HEK293 (cell line): ENCODE measurements around the gene MARF1.
A peak's percentile ranks its signal among the peaks of the same experiment; 100 is the strongest.
"Not testable (repeated sequence)": the region's sequence is repeated elsewhere in the genome, so short reads cannot be mapped to it uniquely, and the experiment has no call there.

Source experiments
- CTCF ChIA-PET: fragments of 350-600 bp; formaldehyde crosslinking; extraction: SDS; loops from one replicate; lab custom pipeline; 2021; ENCODE audit warnings: antibody characterized with exemption; lab: Yijun Ruan, JAX
- POLR2A ChIA-PET: fragments of 300-600 bp; formaldehyde crosslinking; extraction: SDS; loops from one replicate; lab custom pipeline; 2020; ENCODE audit warnings: antibody characterized with exemption, inconsistent platforms; lab: Yijun Ruan, JAX
- H3K27ac ChIP-seq: fragments of 200-500 bp; sonication (Bioruptor generic); 2 replicates; pipeline ENCODE4 v1.5.1; 2014; ENCODE audit warnings: low read depth, low read length, control low read depth, inconsistent platforms; ENCODE audit errors: extremely low read depth
- H3K36me3 ChIP-seq, 2 experiments: fragments of 200-500 bp in 1 of 2; sonication (Bioruptor generic) in 1 of 2; 1 replicate in 1 of 2; 2 replicates in 1 of 2; pipeline ENCODE4 v1.5.1; 2014 to 2017; ENCODE audit warnings: inconsistent platforms in 2 of 2, low read length in 2 of 2; ENCODE audit not compliant: control insufficient read depth in 2 of 2, insufficient read depth in 1 of 2
- H3K4me1 ChIP-seq: fragments of 200-500 bp; sonication (Bioruptor generic); 2 replicates; pipeline ENCODE4 v1.5.1; 2014; ENCODE audit warnings: mild to moderate bottlenecking, low read length, inconsistent platforms; ENCODE audit not compliant: control insufficient read depth, insufficient read depth
- H3K4me3 ChIP-seq: 2 replicates; pipeline ENCODE4 v1.5.1; 2011; ENCODE audit warnings: low read depth, mild to moderate bottlenecking, control low read depth, low read length, moderate library complexity
- H3K9me3 ChIP-seq: fragments of 200-500 bp; sonication (Bioruptor generic); 2 replicates; pipeline ENCODE4 v1.5.1; 2014; ENCODE audit warnings: low read depth, low read length, inconsistent platforms; ENCODE audit not compliant: control insufficient read depth, insufficient read depth
- ATF2 ChIP-seq: fragments of 450-650 bp; formaldehyde crosslinking; IDR thresholded peaks from 2 replicates; pipeline ENCODE4 v1.5.1; 2016; ENCODE audit warnings: missing biosample characterization, missing genetic modification characterization, low read depth
- OSR2 ChIP-seq: fragments of 450-650 bp; formaldehyde crosslinking; IDR thresholded peaks from 2 replicates; pipeline ENCODE4 v1.5.1; 2016; ENCODE audit warnings: missing biosample characterization, missing genetic modification characterization
- SP3 ChIP-seq: fragments of 450-650 bp; formaldehyde crosslinking; IDR thresholded peaks from 2 replicates; pipeline ENCODE4 v1.5.1; 2016; ENCODE audit warnings: missing biosample characterization, missing genetic modification characterization
- ZBTB21 ChIP-seq: fragments of 450-650 bp; formaldehyde crosslinking; IDR thresholded peaks from 2 replicates; pipeline ENCODE4 v1.5.1; 2017; ENCODE audit warnings: missing biosample characterization, missing genetic modification characterization
- ZBTB49 ChIP-seq: fragments of 450-650 bp; formaldehyde crosslinking; IDR thresholded peaks from 2 replicates; pipeline ENCODE4 v1.5.1; 2016; ENCODE audit warnings: missing biosample characterization, missing genetic modification characterization, low read depth
- ZEB2 ChIP-seq: fragments of 450-650 bp; formaldehyde crosslinking; IDR thresholded peaks from 2 replicates; pipeline ENCODE4 v1.5.1; 2016; ENCODE audit warnings: missing biosample characterization, missing genetic modification characterization
- ZNF184 ChIP-seq: fragments of 450-650 bp; IDR thresholded peaks from 2 replicates; pipeline ENCODE4 v1.5.1; 2018; ENCODE audit warnings: missing biosample characterization, mild to moderate bottlenecking, missing genetic modification characterization
- ZNF24 ChIP-seq: fragments of 450-650 bp; formaldehyde crosslinking; IDR thresholded peaks from 2 replicates; pipeline ENCODE4 v1.5.1; 2016; ENCODE audit warnings: missing biosample characterization, missing genetic modification characterization
- ZNF324 ChIP-seq: fragments of 450-650 bp; formaldehyde crosslinking; IDR thresholded peaks from 2 replicates; pipeline ENCODE4 v1.5.1; 2016; ENCODE audit warnings: missing biosample characterization, missing genetic modification characterization
- ZNF585B ChIP-seq: fragments of 450-650 bp; formaldehyde crosslinking; IDR thresholded peaks from 2 replicates; pipeline ENCODE4 v1.5.1; 2016; ENCODE audit warnings: missing biosample characterization, missing genetic modification characterization
- ZNF639 ChIP-seq: fragments of 450-650 bp; formaldehyde crosslinking; IDR thresholded peaks from 2 replicates; pipeline ENCODE4 v1.5.1; 2016; ENCODE audit warnings: missing biosample characterization, missing genetic modification characterization
- ZNF670 ChIP-seq: fragments of 450-650 bp; formaldehyde crosslinking; IDR thresholded peaks from 2 replicates; pipeline ENCODE4 v1.5.1; 2016; ENCODE audit warnings: missing biosample characterization, missing genetic modification characterization, low read depth
- ZNF707 ChIP-seq: fragments of 450-650 bp; formaldehyde crosslinking; IDR thresholded peaks from 2 replicates; pipeline ENCODE4 v1.5.1; 2016; ENCODE audit warnings: missing biosample characterization, missing genetic modification characterization
- ZNF76 ChIP-seq: fragments of 450-650 bp; formaldehyde crosslinking; IDR thresholded peaks from 2 replicates; pipeline ENCODE4; 2016; ENCODE audit warnings: low read depth, missing biosample characterization, missing genetic modification characterization, borderline replicate concordance
- ZSCAN23 ChIP-seq: fragments of 450-650 bp; formaldehyde crosslinking; IDR thresholded peaks from 2 replicates; pipeline ENCODE4 v1.5.1; 2016; ENCODE audit warnings: missing biosample characterization, missing genetic modification characterization
- TF ChIP-seq, protein P1 (sequence below): fragments of 450-650 bp; formaldehyde crosslinking; IDR thresholded peaks from 2 replicates; pipeline ENCODE4 v1.5.1; 2017; ENCODE audit warnings: missing biosample characterization, missing genetic modification characterization

Gene MARF1

DNA sequence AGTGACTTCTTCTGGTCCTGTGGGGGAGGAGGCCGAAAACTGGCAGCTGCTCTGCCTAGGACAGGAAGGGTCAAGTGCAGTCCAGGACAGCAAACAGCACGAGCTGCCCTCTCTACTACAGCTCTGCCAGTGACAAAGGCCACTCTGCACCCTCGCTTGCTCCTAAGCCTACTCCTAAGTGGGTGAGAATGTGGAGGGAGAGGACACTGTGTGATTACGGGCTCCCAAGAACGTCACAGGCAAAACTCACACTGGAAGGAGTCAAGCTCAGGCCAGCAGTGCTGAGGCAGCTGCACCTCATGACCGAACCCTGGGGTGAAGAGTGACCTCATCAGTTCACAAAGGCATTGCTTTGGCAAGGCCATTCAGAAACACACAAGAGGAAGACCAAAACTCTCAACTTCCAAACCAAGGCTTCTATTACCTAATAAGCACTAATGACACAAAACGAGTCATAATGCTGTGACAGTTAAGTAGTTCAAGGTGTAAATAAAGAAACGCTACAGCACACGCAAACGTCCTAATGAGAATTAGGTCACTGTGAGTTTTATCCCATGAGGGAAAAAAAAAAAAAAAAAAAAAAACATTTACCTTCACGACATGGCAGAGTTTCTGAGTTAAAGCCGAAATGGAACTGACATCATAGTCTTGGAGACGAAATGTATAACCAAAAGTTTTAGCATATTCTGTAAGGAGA, 35.1 kb downstream of the MARF1 start (continued):
- TF ChIP-seq ZNF76 (tag by site-specific recombination): no peak
- TF ChIP-seq ZNF184: 0 out of 2 replicates have a peak, but pooled peaks have one; percentile 70
- TF ChIP-seq ZEB2 (tag by site-specific recombination): peak; percentile 65
- TF ChIP-seq ZBTB49 (tag by site-specific recombination): no peak
- peak; percentile 88 for TF ChIP-seq ZNF639 (tag by site-specific recombination)
- no peak for TF ChIP-seq ZNF707 (tag by site-specific recombination)
- TF ChIP-seq ATF2 (tag by site-specific recombination): peak; percentile 54
- 0 out of 2 replicates have a peak, but pooled peaks have one; percentile 16 for TF ChIP-seq OSR2 (tag by site-specific recombination)
- TF ChIP-seq ZNF324: 0 out of 2 replicates have a peak, but pooled peaks have one; percentile 35
- TF ChIP-seq SP3: peak; percentile 32; the same call in 1 of the 2 replicates
- TF ChIP-seq, protein P1, sequence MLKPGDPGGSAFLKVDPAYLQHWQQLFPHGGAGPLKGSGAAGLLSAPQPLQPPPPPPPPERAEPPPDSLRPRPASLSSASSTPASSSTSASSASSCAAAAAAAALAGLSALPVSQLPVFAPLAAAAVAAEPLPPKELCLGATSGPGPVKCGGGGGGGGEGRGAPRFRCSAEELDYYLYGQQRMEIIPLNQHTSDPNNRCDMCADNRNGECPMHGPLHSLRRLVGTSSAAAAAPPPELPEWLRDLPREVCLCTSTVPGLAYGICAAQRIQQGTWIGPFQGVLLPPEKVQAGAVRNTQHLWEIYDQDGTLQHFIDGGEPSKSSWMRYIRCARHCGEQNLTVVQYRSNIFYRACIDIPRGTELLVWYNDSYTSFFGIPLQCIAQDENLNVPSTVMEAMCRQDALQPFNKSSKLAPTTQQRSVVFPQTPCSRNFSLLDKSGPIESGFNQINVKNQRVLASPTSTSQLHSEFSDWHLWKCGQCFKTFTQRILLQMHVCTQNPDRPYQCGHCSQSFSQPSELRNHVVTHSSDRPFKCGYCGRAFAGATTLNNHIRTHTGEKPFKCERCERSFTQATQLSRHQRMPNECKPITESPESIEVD (tag by site-specific recombination): peak; percentile 59; the same call in 1 of the 2 replicates
- TF ChIP-seq ZSCAN23 (tag by site-specific recombination): peak; percentile 23; the same call in 1 of the 2 replicates
- no peak for TF ChIP-seq ZNF670 (tag by site-specific recombination)
- TF ChIP-seq ZNF585B (tag by site-specific recombination): no peak
- peak; percentile 91 for TF ChIP-seq ZBTB21
- peak; percentile 79; the same call in 1 of the 2 replicates for TF ChIP-seq ZNF24 (tag by site-specific recombination)

DNA sequence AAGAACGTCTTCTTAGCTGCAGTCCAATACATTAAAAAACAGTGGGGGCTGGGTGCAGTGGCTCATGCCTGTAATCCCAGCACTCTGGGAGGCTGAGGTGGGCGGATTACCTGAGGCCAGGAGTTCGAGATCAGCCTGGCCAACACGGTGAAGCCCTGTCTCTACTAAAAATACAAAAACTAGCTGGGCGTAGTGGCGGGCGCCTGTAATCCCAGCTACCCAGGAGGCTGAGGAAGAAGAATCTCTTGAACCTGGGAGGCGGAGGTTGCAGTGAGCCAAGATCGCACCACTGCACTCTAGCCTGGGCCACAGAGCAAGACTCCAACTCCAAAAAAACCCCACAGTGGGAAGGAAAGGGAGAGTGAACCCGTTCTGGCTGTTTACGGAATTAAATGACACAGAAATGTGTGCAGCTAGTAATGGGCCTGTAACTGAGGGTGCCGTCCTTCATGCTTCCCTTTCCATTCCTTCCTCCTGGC, 35.7 kb downstream of the MARF1 start:
- CTCF ChIA-PET: interaction anchor here (0.7 kb wide), 1 partner anchor 38 kb away, joined by 4 read pairs; no protein-coding TSS in a partner anchor
- H3K27ac ChIP-seq, H3K4me1 ChIP-seq, H3K9me3 ChIP-seq, H3K4me3 ChIP-seq, POLR2A ChIA-PET: not testable (repeated sequence)
- H3K36me3 ChIP-seq: peaks cover 26 to 91% of the 10 kb centered on the region in 2 experiments
